ENCODE measurements around the gene SCAMP3.
A peak's percentile ranks its signal among the peaks of the same experiment; 100 is the strongest.
"Not testable (repeated sequence)": the region's sequence is repeated elsewhere in the genome, so short reads cannot be mapped to it uniquely, and the experiment has no call there.

The SCAMP3 gene

GRCh38 chr1:155226910-155227260 lies 35.3 kb downstream of the SCAMP3 start:
- DNase-seq: no peak

GRCh38 chr1:155226188-155226909 lies 35.8 kb downstream of the SCAMP3 start:
- peak; percentile 88 to 89 for DNase-seq

- DNase-seq: not testable (repeated sequence)
Measured at GRCh38 chr1:155225404-155225759, 36.8 kb downstream of the SCAMP3 start.

- peak in 1 of 2 donors; percentile 19 for DNase-seq
Measured at GRCh38 chr1:155223047-155223446, 39.1 kb downstream of the SCAMP3 start.

- not testable (repeated sequence) for DNase-seq
Measured at GRCh38 chr1:155220211-155220965, 41.8 kb downstream of the SCAMP3 start.

- DNase-seq: peak; percentile 41 to 53
Measured at GRCh38 chr1:155219592-155220031, 42.5 kb downstream of the SCAMP3 start.

- DNase-seq: peak; percentile 35 to 43
Measured at GRCh38 chr1:155218854-155219591, 43.1 kb downstream of the SCAMP3 start.

- DNase-seq: peak in 1 of 2 donors; percentile 49
Measured at GRCh38 chr1:155214702-155215101, 47.5 kb downstream of the SCAMP3 start.

GRCh38 chr1:155212051-155212440 lies 50.1 kb downstream of the SCAMP3 start:
- DNase-seq: not testable (repeated sequence)

- not testable (repeated sequence) for DNase-seq
Measured at GRCh38 chr1:155211381-155212050, 50.6 kb downstream of the SCAMP3 start.

- peak in 1 of 2 donors; percentile 42 for DNase-seq
Measured at GRCh38 chr1:155210314-155211104, 51.7 kb downstream of the SCAMP3 start.

GRCh38 chr1:155209312-155209721 lies 52.8 kb downstream of the SCAMP3 start:
- no peak for DNase-seq

- DNase-seq: peak; percentile 95 to 96
Measured at GRCh38 chr1:155208541-155209311, 53.4 kb downstream of the SCAMP3 start, which contains the start of gene MTX1. TSS of gene MTX1 (plus strand) at chr1:155208695. CDS start at chr1:155208805, 110 bp downstream.

- DNase-seq: no peak
Measured at GRCh38 chr1:155207806-155208540, 54.2 kb downstream of the SCAMP3 start, which contains the start of gene THBS3. TSS of gene THBS3 (minus strand) at chr1:155207897. CDS start at chr1:155207876, 21 bp downstream.

- DNase-seq: peak; percentile 91 to 93
Measured at GRCh38 chr1:155206891-155207805, 55.0 kb downstream of the SCAMP3 start.
